Activated naive CD4-positive, alpha-beta T cell treated with anti-CD3 and anti-CD28 coated beads, Interleukin-2, amount 10 ng/mL, durations not matched to agents 7 days and 5 days (primary cell): ENCODE results near the gene CHD9NB.
"Not testable (repeated sequence)": the region's sequence is repeated elsewhere in the genome, so short reads cannot be mapped to it uniquely, and the experiment has no call there.

ENCODE experiments used
- CTCF ChIA-PET: fragments of 350-600 bp; sonication (Branson Sonifier 250); formaldehyde crosslinking; loops from one replicate; lab custom pipeline; 2021; ENCODE audit warnings: antibody characterized with exemption; lab: Charles Lee
- DNase-seq: peaks from one replicate; pipeline ENCODE4 v3.0.0-alpha.2; 2020
- H3K27ac Mint-ChIP-seq: one replicate; pipeline ENCODE4 v1.8.0; 2021; ENCODE audit warnings: mild to moderate bottlenecking, moderate library complexity, mixed read lengths
- H3K27me3 Mint-ChIP-seq: one replicate; pipeline ENCODE4 v1.8.0; 2021; ENCODE audit warnings: mild to moderate bottlenecking, mixed read lengths
- H3K36me3 Mint-ChIP-seq: one replicate; pipeline ENCODE4 v1.8.0; 2021; ENCODE audit warnings: mixed read lengths
- H3K4me1 Mint-ChIP-seq: one replicate; pipeline ENCODE4 v1.8.0; 2021; ENCODE audit warnings: mixed read lengths
- H3K4me3 Mint-ChIP-seq: one replicate; pipeline ENCODE4 v1.8.0; 2021; ENCODE audit warnings: mild to moderate bottlenecking, moderate library complexity, mixed read lengths
- H3K9me3 Mint-ChIP-seq: one replicate; pipeline ENCODE4 v1.8.0; 2021; ENCODE audit warnings: mixed read lengths

The CHD9NB gene

DNA sequence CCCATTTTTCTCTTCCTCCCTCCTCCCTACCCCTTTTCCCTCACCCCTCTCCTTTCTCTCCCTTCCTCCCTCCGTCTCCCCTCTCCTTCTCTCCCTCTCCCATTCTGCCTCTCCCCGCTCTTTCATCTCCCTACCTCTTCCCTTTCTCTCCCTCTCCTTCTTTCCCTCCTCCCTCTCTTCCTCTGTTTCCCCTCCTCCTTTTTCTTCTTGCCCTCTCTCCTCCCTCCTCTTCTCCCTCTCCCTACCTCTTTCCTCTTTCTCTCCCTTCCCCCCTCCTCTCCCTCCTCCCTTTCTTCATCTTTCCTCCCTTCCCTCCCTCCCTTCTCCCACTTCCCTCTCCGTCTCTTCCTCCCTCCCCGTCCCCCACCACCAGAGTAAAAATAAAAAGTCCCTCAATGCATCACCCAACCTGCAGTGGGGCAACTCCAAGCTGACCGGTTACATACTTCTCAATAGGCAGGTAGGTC lies 10.4 kb downstream of the CHD9NB start:
- H3K27me3 Mint-ChIP-seq: peaks cover 12% of the 10 kb centered on the region
- no peaks in the 10 kb centered on the region for H3K9me3 Mint-ChIP-seq
- DNase-seq: no peak
- H3K36me3 Mint-ChIP-seq: no peaks in the 10 kb centered on the region
- no peak overlapping the region for H3K4me3 Mint-ChIP-seq
- CTCF ChIA-PET: interaction anchor here (0.6 kb wide), 1 partner anchor 556 kb away, joined by 3 read pairs; no protein-coding TSS in a partner anchor
- H3K4me1 Mint-ChIP-seq: no peaks in the 10 kb centered on the region
- H3K27ac Mint-ChIP-seq: no peak overlapping the region

DNA sequence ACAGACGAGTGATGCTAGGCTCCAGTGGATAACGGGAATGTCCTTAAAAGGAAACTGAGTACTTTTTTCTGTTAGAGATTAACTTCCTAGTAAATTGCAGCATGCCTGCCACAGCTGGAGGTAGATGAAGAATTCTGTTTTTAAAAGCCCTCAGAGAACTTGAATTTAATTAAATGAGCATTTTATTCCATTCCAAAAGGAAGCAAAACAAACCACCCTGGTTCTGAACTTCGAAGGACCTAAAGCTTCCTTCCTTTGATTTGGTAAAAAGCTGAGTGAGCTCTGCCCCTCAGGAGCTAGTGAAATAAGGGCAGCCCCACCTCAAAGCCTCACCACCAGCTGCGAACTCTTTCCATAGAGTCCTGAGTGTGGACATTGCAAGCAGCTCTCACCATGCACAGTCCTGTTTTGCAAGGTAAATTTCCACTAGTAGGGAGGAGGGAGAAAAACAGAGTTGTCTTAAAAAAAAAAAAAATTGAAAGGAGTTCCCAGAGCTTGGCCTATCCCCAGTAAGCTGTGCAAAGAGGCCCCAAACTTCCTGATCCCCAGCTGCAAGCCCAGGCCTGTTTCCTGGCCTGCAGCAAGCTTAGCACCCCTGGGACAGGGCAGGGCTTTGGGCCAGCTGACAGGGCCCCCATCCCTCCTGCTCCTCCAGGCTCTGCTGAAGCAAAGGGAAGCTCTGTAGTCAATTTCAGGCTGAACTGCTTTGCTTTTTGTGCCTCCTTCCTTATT lies 11.2 kb downstream of the CHD9NB start:
- Mint-ChIP-seq H3K27ac (no peak overlapping the region), H3K4me3 (no peak overlapping the region), H3K4me1 (no peaks in the 10 kb centered on the region), H3K36me3 (no peaks in the 10 kb centered on the region), H3K27me3 (peaks cover 12% of the 10 kb centered on the region), H3K9me3 (no peaks in the 10 kb centered on the region)
- CTCF ChIA-PET: interaction anchor here (0.6 kb wide), 1 partner anchor 557 kb away, joined by 3 read pairs; no protein-coding TSS in a partner anchor
- DNase-seq: no peak

DNA sequence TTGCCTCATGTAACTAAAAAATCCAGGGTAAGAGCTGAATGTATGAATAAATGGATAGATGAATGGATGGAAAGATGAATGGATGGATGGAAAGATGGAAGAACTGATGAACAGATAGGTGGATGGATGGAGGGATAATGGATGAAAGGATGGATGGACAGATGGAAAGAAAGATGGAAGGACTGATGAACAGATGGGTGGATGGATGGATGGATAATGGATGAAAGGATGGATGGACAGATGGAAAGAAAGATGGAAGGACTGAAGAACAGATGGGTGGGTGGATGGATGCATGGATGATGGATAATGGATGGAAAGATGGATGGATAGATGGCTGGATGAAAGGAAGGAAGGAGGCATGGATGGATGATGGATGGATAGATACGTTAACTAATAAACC lies 11.9 kb downstream of the CHD9NB start:
- Mint-ChIP-seq H3K9me3 (no peaks in the 10 kb centered on the region), H3K27ac (no peak overlapping the region), H3K4me1 (no peaks in the 10 kb centered on the region), H3K27me3 (peaks cover 12% of the 10 kb centered on the region), H3K4me3 (no peak overlapping the region), H3K36me3 (no peaks in the 10 kb centered on the region)
- CTCF ChIA-PET: no interaction called here
- DNase-seq: no peak

DNA sequence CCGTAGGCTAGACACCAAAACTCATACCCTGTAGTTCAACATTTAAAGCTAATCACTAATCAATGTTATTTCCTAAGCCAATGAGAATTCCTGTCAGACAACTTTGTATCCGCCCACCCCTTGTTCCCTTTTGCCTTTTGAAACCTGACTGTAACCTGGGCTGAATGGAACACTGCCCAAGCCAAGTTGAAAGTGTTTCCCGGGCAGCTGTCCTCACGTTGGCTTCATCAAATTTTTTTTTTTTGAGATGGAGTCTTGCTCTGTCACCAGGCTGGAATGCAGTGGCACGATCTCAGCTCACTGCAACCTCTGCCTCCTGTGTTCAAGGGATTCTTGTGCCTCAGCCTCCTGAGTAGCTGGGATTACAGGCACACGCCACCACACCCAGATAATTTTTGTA lies 16.0 kb downstream of the CHD9NB start:
- not testable (repeated sequence) for H3K36me3 Mint-ChIP-seq, H3K9me3 Mint-ChIP-seq, DNase-seq, H3K27ac Mint-ChIP-seq, H3K27me3 Mint-ChIP-seq, H3K4me3 Mint-ChIP-seq, H3K4me1 Mint-ChIP-seq
- CTCF ChIA-PET: interaction anchor here (1.4 to 1.8 kb wide), 2 partner anchors 14 to 18 kb away, joined by 4 to 5 read pairs; partner anchors contain the start of gene CHD9

DNA sequence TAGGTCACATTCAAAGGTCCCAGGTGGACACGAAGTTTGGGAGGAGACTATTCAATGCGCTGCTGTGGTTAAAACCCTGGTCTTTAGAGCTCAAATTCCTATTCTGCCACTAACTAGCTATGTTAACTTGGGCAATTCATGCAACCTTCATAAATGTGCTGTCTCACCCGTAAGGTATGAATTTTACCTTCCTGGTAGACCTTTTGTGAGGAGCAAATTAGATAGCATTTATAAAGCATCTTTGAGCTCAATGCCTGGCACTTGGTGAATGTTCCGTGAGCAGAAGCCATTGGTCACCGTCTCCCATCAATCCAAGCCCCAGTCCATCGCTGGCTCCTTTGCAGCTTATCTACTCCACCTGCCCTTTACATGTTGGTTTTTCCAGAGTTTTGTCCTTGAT lies 16.6 kb downstream of the CHD9NB start:
- H3K27ac Mint-ChIP-seq: no peak overlapping the region
- no peaks in the 10 kb centered on the region for H3K9me3 Mint-ChIP-seq
- DNase-seq: no peak
- CTCF ChIA-PET: interaction anchor here (0.6 to 1.8 kb wide), 2 partner anchors 13 to 177 kb away, joined by 3 to 5 read pairs; no protein-coding TSS in a partner anchor
- no peaks in the 10 kb centered on the region for H3K36me3 Mint-ChIP-seq
- no peaks in the 10 kb centered on the region for H3K4me1 Mint-ChIP-seq
- H3K4me3 Mint-ChIP-seq: no peak overlapping the region
- peaks cover 9% of the 10 kb centered on the region for H3K27me3 Mint-ChIP-seq

DNA sequence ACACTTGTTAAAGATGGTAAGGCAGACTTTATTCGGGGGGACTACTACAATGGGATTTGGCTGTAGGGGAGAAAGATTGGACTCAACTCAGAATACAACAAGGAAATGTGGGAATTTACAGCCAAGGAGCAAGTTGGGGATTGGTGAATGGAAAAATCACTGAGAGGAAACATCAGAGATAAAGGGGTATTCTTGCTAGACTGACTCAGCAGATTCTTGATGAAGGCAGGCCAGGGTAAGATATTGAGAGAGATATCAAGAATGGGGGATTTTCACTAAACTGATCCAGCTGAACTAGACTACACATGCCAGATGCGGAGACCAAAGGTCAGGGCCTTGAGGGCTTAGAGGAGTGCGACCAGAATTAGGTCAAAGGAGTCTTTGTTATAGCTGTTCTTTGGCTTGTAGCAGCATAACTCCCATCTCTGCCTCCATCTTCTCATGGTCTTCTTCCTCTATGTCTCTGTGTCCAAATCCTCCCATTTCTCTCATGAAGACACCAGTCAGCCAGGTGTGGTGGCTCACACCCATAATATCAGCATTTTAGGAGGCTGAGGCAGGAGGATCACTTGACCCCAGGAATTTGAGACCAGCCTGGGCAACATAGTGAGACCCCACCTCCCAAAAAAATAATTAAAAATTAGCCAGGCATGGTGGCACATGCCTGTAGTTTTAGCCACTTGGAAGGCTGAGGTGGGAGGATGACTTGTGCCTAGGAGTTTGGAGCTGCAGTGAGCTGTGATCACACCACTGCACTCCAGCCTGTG lies 17.3 kb downstream of the CHD9NB start:
- Mint-ChIP-seq H3K27ac (no peak overlapping the region), H3K27me3 (peaks cover 5% of the 10 kb centered on the region), H3K4me3 (no peak overlapping the region), H3K36me3 (no peaks in the 10 kb centered on the region), H3K4me1 (no peaks in the 10 kb centered on the region), H3K9me3 (no peaks in the 10 kb centered on the region)
- CTCF ChIA-PET: interaction anchor here (0.6 to 1.8 kb wide), 2 partner anchors 13 to 177 kb away, joined by 3 to 5 read pairs; no protein-coding TSS in a partner anchor
- no peak for DNase-seq

DNA sequence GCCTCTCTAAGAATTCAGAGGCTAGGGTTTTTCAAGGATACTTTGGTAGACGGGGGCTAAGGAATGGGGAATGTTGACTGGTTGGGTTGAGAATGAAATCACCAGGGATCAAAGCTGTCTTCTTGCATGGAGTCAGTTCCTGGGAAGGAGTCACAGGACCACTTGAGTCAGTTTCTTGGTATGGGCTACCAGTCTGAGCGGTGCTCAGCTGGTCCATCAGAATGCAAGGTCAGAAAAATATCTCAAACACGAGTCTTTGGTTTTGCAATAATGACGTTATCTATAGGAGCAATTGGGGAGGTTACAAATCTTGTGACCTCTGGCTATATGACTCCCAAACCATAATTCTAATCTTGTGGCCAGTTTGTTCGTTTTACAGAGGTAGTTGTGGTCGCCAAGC lies 18.4 kb downstream of the CHD9NB start:
- H3K9me3 Mint-ChIP-seq: no peaks in the 10 kb centered on the region
- no peak overlapping the region for H3K4me3 Mint-ChIP-seq
- CTCF ChIA-PET: no interaction called here
- H3K4me1 Mint-ChIP-seq: no peaks in the 10 kb centered on the region
- no peak overlapping the region for H3K27ac Mint-ChIP-seq
- H3K27me3 Mint-ChIP-seq: peaks cover 5% of the 10 kb centered on the region
- no peak for DNase-seq
- H3K36me3 Mint-ChIP-seq: no peaks in the 10 kb centered on the region

DNA sequence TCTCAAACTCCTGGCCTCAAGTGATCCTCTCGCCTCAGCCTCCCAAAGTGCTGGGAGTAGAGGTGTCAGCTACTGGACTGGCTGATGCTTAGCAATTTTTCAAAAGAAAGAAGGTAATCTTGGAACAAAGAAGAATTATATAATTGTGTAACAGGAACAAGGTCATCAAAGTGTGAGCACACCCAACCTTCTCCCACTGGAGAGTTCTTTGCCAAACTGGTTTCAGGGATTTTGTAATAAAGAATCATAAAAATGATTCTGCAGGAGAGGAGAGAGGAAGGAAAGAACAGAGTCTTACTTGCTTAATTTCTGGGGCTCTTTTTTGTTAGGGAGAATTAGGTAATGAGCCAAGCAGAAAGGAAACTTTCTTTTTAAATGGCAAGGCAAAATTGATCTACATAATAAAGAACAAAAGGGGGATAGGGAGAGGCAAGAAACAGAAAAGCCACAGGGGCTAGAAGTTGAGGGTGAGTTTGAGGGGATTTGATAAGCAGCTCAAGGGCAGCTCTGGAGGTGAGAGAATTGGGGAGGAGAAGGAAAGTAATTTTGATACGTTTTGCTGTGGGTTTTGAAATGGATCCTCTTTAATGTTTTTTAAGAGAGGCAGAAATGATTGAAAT lies 21.3 kb downstream of the CHD9NB start:
- no peaks in the 10 kb centered on the region for H3K4me1 Mint-ChIP-seq
- no peak for DNase-seq
- no peak overlapping the region for H3K27ac Mint-ChIP-seq

DNA sequence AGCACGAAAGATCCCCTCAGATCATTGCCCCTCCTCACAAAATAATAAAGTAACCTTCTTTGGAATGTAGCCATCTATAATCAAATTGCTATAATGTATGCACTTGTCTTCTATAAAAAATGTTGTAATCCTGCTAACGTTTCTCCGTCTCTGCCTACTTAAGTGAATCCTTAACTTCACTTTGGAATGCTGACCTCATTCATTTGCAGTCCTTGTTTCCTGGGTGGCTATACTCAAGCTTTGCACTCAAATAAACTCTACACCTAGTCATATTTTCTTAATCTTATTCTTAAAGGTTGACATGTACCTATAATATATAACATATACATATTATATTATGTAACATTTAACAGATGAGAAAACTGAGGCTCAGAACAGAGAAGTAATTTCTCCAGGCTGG lies 22.7 kb downstream of the CHD9NB start:
- no peak for DNase-seq
- CTCF ChIA-PET: no interaction called here
- Mint-ChIP-seq H3K9me3 (no peaks in the 10 kb centered on the region), H3K27me3 (peaks cover 5% of the 10 kb centered on the region), H3K4me3 (no peak overlapping the region), H3K27ac (no peak overlapping the region), H3K36me3 (no peaks in the 10 kb centered on the region), H3K4me1 (no peaks in the 10 kb centered on the region)

More for the DNA sequence above, 21.3 kb downstream of the CHD9NB start:
- H3K27me3 Mint-ChIP-seq: peaks cover 5% of the 10 kb centered on the region
- CTCF ChIA-PET: interaction anchor here (0.6 kb wide), 1 partner anchor 197 kb away, joined by 3 read pairs; no protein-coding TSS in a partner anchor
- H3K4me3 Mint-ChIP-seq: no peak overlapping the region
- H3K36me3 Mint-ChIP-seq: no peaks in the 10 kb centered on the region
- H3K9me3 Mint-ChIP-seq: no peaks in the 10 kb centered on the region

DNA sequence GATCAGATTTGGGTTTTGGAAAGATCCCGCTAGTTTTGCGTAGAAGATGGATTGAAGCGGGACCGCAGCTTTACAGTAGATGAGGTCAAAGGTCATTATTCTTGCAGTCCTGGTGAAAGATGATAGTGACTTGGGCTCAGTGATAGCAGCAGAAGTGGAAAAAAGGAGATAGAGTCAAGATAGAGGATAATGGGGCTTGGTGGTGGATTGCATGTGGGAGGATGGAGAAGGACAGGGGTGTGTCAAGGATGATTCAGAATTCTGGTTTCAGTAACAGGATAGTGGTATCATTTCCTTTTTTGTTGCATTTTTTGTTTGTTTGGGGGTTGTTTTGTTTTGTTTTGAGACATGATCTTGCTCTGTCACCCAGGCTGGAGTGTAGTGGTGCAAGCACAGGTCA lies 28.7 kb downstream of the CHD9NB start:
- Mint-ChIP-seq H3K4me1 (no peaks in the 10 kb centered on the region), H3K27me3 (peaks cover 7% of the 10 kb centered on the region), H3K4me3 (no peak overlapping the region), H3K9me3 (no peaks in the 10 kb centered on the region), H3K27ac (no peak overlapping the region), H3K36me3 (no peaks in the 10 kb centered on the region)
- no peak for DNase-seq
- CTCF ChIA-PET: interaction anchor here (0.6 kb wide), 2 partner anchors 12 to 40 kb away, joined by 3 to 5 read pairs; no protein-coding TSS in a partner anchor

DNA sequence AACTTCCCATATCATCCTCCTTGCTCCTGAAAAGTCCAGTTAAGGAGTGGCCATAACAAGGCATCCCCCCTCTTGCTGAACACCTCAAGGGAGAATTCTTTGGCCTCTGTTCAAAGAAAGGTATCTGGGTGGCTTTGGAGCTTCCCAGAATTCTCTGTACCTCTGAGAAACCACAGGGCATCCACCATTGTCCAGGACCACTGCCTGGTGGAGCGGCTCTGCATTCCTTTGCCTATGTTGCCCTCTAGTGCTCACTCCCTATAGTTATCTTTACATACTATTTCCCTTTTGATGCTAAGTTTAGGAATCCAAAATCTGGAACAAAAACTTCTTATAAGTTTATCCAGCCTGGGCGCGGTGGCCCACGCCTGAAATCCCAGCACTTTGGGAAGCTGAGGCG lies 30.3 kb downstream of the CHD9NB start:
- peaks cover 7% of the 10 kb centered on the region for H3K27me3 Mint-ChIP-seq
- no peak overlapping the region for H3K4me3 Mint-ChIP-seq
- no peaks in the 10 kb centered on the region for H3K4me1 Mint-ChIP-seq
- no peaks in the 10 kb centered on the region for H3K36me3 Mint-ChIP-seq
- H3K9me3 Mint-ChIP-seq: no peaks in the 10 kb centered on the region
- no peak for DNase-seq
- H3K27ac Mint-ChIP-seq: no peak overlapping the region
- CTCF ChIA-PET: interaction anchor here (0.6 to 2.0 kb wide), 3 partner anchors 14 to 830 kb away, joined by 3 to 10 read pairs (median 5); no protein-coding TSS in a partner anchor

DNA sequence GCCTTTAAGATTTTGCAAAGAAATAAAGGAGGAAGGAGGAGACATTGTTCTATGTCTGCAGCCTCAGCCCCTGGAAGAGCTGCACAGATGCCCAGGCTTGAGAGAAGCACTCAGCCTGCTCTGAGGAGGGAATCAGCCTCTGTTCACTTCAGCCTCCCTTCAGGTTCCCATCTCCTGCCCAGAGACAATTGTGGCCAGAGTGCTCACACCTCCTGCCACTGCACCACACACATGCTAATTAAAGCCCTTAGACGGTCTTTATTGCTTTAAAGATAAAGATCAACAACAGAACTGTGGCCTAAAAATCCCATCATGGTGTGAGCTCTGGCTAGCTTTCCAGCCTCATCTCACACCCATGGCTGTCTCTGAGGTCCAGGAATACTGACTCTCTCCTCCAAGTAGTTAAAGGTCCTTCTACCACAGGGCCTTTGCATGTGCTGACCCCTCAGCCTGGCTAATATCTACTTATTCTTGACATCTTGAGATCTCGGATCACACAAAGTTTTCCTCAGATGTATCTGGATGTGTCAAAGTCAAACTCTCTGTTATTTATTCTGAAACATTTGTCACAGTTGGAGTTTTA lies 33.8 kb downstream of the CHD9NB start:
- no peaks in the 10 kb centered on the region for H3K36me3 Mint-ChIP-seq
- no peak overlapping the region for H3K27ac Mint-ChIP-seq
- CTCF ChIA-PET: no interaction called here
- DNase-seq: no peak
- H3K27me3 Mint-ChIP-seq: peaks cover 10% of the 10 kb centered on the region
- H3K4me1 Mint-ChIP-seq: no peaks in the 10 kb centered on the region
- no peaks in the 10 kb centered on the region for H3K9me3 Mint-ChIP-seq
- no peak overlapping the region for H3K4me3 Mint-ChIP-seq

DNA sequence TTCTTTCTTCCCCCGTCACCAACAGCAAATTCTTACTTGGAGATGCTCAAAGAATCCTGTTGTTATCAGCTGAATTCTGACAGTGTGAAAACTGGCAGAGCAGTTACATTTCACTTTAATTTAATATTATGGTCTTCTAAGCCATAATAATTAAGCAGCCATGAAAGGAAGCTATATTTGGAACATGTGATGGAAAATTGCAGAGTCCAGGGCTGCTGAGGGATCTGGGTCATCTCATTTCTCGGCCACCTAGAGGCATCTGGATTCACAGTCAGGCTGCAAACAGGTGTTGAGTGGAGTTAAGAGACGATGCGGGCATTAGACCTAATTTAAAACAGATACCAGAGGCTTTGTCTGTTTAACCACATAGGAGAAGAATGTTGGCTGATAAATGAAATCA lies 38.4 kb downstream of the CHD9NB start:
- H3K9me3 Mint-ChIP-seq: no peaks in the 10 kb centered on the region
- H3K4me3 Mint-ChIP-seq: no peak overlapping the region
- CTCF ChIA-PET: no interaction called here
- H3K27me3 Mint-ChIP-seq: peaks cover 4% of the 10 kb centered on the region
- no peaks in the 10 kb centered on the region for H3K36me3 Mint-ChIP-seq
- DNase-seq: no peak
- no peak overlapping the region for H3K27ac Mint-ChIP-seq
- no peaks in the 10 kb centered on the region for H3K4me1 Mint-ChIP-seq

DNA sequence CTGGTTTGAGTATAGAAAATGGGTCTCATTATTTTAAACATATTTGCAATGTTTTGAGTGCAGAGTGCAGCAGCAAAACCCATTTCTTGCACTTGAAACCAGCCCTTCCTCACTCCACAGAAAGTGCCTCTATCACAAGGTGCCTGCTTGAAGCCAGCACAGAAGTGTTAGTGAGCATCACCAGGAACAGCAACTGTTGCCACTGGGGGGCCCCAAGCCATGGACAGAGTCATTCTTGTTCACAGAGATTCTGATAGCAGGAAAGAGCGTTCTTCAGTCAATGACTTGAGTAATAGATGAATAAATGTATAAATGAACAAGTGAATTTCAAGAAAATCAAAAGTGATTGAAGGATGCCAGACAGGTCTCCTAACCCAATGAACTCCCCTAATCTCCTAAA lies 45.6 kb downstream of the CHD9NB start:
- H3K4me3 Mint-ChIP-seq: no peak overlapping the region
- peaks cover 6% of the 10 kb centered on the region for H3K27me3 Mint-ChIP-seq
- DNase-seq: no peak
- H3K27ac Mint-ChIP-seq: no peak overlapping the region
- H3K4me1 Mint-ChIP-seq: no peaks in the 10 kb centered on the region
- no peaks in the 10 kb centered on the region for H3K9me3 Mint-ChIP-seq
- CTCF ChIA-PET: no interaction called here
- H3K36me3 Mint-ChIP-seq: no peaks in the 10 kb centered on the region
